ENCODE data around the gene PET100. TPM values are rescaled to one million over a fixed set of nuclear protein-coding genes. Genes with fewer than 3 reads are reported as not detected.

Gene PET100
- total and polyA plus RNA-seq, 2 experiments from 2014 or later: 8.6 to 636 TPM

GRCh38 chr19:7628589-7629311 lies 843 bp upstream of the PET100 start:
- peaks cover 43% of the 10 kb centered on the region for H3K79me2 ChIP-seq (replicated peaks; ENCODE audit: insufficient read depth)
- no peak for ATAC-seq

More at GRCh38 chr19:7628589-7629311, 843 bp upstream of the PET100 start:
- Histone ChIP-seq H3F3A (replicated peaks; ENCODE audit: low read depth) (no peaks in the 10 kb centered on the region), H3K4me2 (peak overlapping the region; percentile 88), H3K9me2 (ENCODE audit: insufficient read depth) (no peaks in the 10 kb centered on the region), H3K4me1 (ENCODE audit: insufficient read depth) (peaks cover 14% of the 10 kb centered on the region; the same call in 1 of the 2 replicates), H3K27me3 (ENCODE audit: insufficient read depth) (no peaks in the 10 kb centered on the region), H4K20me1 (replicated peaks; ENCODE audit: insufficient read depth) (peaks cover 8% of the 10 kb centered on the region), H2AFZ (peak overlapping the region; percentile 23; the same call in 1 of the 2 replicates), H3K27ac (ENCODE audit: low read depth) (0 out of 2 replicates have a peak overlapping the region, but pooled peaks have one; percentile 40), H3K36me3 (ENCODE audit: insufficient read depth) (no peaks in the 10 kb centered on the region), H3K4me3 (peak overlapping the region; percentile 89)
- Mint-ChIP-seq H3K36me3 (ENCODE audit: low read depth) (peaks cover 8% of the 10 kb centered on the region; the same call in 2 of the 3 replicates), H3K4me1 (peaks cover 16% of the 10 kb centered on the region), H3K9me3 (no peaks in the 10 kb centered on the region; the same call in 2 of the 3 replicates), H3K4me3 (peak overlapping the region; percentile 97), H3K27me3 (ENCODE audit: insufficient read depth, low read depth, poor library complexity) (peaks cover 13% of the 10 kb centered on the region), H3K27ac (peak overlapping the region; percentile 92)
- peak; percentile 33 for DNase-seq (ENCODE audit: low spot score)
- TF ChIP-seq CTCF (conservative IDR thresholded peaks at IDR 0.05; ENCODE audit: low read depth in 2 of 2): no peak
- TF ChIP-seq EZH2 (IDR thresholded peaks at IDR 0.05; ENCODE audit: low read depth, unreplicated experiment): no peak
- TF ChIP-seq ZNF331 (CRISPR knock-in tag; IDR thresholded peaks at IDR 0.05; ENCODE audit: low read depth): no peak
- TF ChIP-seq POLR2AphosphoS5 (IDR thresholded peaks at IDR 0.05; ENCODE audit: low read depth): no peak
- no peak for TF ChIP-seq CREB1 (CRISPR knock-in tag; IDR thresholded peaks at IDR 0.05; ENCODE audit: low read depth)
- no peak for TF ChIP-seq ETS1 (IDR thresholded peaks at IDR 0.05)
- TF ChIP-seq STAT1 (IDR thresholded peaks at IDR 0.05; ENCODE audit: unreplicated experiment): no peak
- TF ChIP-seq JUNB (IDR thresholded peaks at IDR 0.05; ENCODE audit: unreplicated experiment): no peak
- no peak for TF ChIP-seq NANOG (IDR thresholded peaks at IDR 0.05; ENCODE audit: borderline replicate concordance)
- TF ChIP-seq, protein P1, sequence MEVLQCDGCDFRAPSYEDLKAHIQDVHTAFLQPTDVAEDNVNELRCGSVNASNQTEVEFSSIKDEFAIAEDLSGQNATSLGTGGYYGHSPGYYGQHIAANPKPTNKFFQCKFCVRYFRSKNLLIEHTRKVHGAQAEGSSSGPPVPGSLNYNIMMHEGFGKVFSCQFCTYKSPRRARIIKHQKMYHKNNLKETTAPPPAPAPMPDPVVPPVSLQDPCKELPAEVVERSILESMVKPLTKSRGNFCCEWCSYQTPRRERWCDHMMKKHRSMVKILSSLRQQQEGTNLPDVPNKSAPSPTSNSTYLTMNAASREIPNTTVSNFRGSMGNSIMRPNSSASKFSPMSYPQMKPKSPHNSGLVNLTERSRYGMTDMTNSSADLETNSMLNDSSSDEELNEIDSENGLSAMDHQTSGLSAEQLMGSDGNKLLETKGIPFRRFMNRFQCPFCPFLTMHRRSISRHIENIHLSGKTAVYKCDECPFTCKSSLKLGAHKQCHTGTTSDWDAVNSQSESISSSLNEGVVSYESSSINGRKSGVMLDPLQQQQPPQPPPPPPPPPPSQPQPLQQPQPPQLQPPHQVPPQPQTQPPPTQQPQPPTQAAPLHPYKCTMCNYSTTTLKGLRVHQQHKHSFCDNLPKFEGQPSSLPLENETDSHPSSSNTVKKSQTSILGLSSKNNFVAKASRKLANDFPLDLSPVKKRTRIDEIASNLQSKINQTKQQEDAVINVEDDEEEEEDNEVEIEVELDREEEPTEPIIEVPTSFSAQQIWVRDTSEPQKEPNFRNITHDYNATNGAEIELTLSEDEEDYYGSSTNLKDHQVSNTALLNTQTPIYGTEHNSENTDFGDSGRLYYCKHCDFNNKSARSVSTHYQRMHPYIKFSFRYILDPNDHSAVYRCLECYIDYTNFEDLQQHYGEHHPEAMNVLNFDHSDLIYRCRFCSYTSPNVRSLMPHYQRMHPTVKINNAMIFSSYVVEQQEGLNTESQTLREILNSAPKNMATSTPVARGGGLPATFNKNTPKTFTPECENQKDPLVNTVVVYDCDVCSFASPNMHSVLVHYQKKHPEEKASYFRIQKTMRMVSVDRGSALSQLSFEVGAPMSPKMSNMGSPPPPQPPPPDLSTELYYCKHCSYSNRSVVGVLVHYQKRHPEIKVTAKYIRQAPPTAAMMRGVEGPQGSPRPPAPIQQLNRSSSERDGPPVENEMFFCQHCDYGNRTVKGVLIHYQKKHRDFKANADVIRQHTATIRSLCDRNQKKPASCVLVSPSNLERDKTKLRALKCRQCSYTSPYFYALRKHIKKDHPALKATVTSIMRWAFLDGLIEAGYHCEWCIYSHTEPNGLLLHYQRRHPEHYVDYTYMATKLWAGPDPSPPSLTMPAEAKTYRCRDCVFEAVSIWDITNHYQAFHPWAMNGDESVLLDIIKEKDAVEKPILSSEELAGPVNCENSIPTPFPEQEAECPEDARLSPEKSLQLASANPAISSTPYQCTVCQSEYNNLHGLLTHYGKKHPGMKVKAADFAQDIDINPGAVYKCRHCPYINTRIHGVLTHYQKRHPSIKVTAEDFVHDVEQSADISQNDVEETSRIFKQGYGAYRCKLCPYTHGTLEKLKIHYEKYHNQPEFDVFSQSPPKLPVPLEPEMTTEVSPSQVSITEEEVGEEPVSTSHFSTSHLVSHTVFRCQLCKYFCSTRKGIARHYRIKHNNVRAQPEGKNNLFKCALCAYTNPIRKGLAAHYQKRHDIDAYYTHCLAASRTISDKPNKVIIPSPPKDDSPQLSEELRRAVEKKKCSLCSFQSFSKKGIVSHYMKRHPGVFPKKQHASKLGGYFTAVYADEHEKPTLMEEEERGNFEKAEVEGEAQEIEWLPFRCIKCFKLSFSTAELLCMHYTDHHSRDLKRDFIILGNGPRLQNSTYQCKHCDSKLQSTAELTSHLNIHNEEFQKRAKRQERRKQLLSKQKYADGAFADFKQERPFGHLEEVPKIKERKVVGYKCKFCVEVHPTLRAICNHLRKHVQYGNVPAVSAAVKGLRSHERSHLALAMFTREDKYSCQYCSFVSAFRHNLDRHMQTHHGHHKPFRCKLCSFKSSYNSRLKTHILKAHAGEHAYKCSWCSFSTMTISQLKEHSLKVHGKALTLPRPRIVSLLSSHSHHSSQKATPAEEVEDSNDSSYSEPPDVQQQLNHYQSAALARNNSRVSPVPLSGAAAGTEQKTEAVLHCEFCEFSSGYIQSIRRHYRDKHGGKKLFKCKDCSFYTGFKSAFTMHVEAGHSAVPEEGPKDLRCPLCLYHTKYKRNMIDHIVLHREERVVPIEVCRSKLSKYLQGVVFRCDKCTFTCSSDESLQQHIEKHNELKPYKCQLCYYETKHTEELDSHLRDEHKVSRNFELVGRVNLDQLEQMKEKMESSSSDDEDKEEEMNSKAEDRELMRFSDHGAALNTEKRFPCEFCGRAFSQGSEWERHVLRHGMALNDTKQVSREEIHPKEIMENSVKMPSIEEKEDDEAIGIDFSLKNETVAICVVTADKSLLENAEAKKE (CRISPR knock-in tag; IDR thresholded peaks at IDR 0.05): no peak
- TF ChIP-seq REST (IDR thresholded peaks at IDR 0.05; ENCODE audit: unreplicated experiment): no peak
- no peak for TF ChIP-seq EZH2phosphoT487 (IDR thresholded peaks at IDR 0.05; ENCODE audit: unreplicated experiment)
- no peak for TF ChIP-seq ZNF114 (CRISPR knock-in tag; IDR thresholded peaks at IDR 0.05)
